H9 (cell line): ENCODE measurements around the gene LARP4. TPM values are rescaled to one million over a fixed set of nuclear protein-coding genes. Genes with fewer than 3 reads are reported as not detected.

Experiments
- DNase-seq: peaks from one replicate; pipeline ENCODE4 v3.0.0-alpha.2; 2017
- H2AFZ ChIP-seq: one replicate; pipeline ENCODE4 v1.6.1; 2013; ENCODE audit warnings: mild to moderate bottlenecking, low read length, control low read depth, moderate library complexity
- H2AK5ac ChIP-seq: 2 replicates; pipeline ENCODE4 v1.6.1; 2013; ENCODE audit warnings: low read length, control low read depth, mixed read lengths; ENCODE audit not compliant: insufficient read length
- H2BK120ac ChIP-seq: one replicate; pipeline ENCODE4 v1.6.1; 2013; ENCODE audit warnings: low read depth, mild to moderate bottlenecking, low read length, control low read depth, inconsistent platforms; ENCODE audit not compliant: poor library complexity, severe bottlenecking
- H2BK12ac ChIP-seq: 2 replicates; pipeline ENCODE4 v1.6.1; 2013; ENCODE audit warnings: low read length, control low read depth, mixed read lengths, low read depth; ENCODE audit not compliant: insufficient read length
- H2BK15ac ChIP-seq: 2 replicates; pipeline ENCODE4 v1.6.1; 2013; ENCODE audit warnings: low read depth, low read length, control low read depth
- H2BK20ac ChIP-seq: one replicate; pipeline ENCODE4 v1.6.1; 2013; ENCODE audit warnings: low read depth, mild to moderate bottlenecking, low read length, control low read depth, inconsistent platforms; ENCODE audit not compliant: poor library complexity, severe bottlenecking
- H2BK5ac ChIP-seq: 2 replicates; pipeline ENCODE4 v1.6.1; 2013; ENCODE audit warnings: low read length, control low read depth, mixed read lengths; ENCODE audit not compliant: insufficient read length
- H3K14ac ChIP-seq: 2 replicates; pipeline ENCODE4 v1.6.1; 2013; ENCODE audit warnings: low read length, control low read depth; ENCODE audit not compliant: insufficient read depth
- H3K18ac ChIP-seq: 2 replicates; pipeline ENCODE4 v1.6.1; 2013; ENCODE audit warnings: low read depth, mild to moderate bottlenecking, mixed read lengths, low read length, control low read depth; ENCODE audit not compliant: insufficient read length
- H3K23ac ChIP-seq: 2 replicates; pipeline ENCODE4 v1.6.1; 2013; ENCODE audit warnings: low read length, control low read depth, mixed read lengths, low read depth; ENCODE audit not compliant: insufficient read length
- H3K23me2 ChIP-seq: 2 replicates; pipeline ENCODE4 v1.6.1; 2013; ENCODE audit warnings: low read depth, mild to moderate bottlenecking, mixed read lengths, low read length, control low read depth; ENCODE audit not compliant: insufficient read length, poor library complexity, severe bottlenecking
- H3K27ac ChIP-seq: 2 replicates; pipeline ENCODE4 v1.5.1; 2013; ENCODE audit warnings: low read length, control low read depth, mixed read lengths, low read depth; ENCODE audit not compliant: insufficient read length
- H3K27me3 ChIP-seq: 2 replicates; pipeline ENCODE4 v1.6.1; 2013; ENCODE audit warnings: low read length, control low read depth, inconsistent platforms; ENCODE audit not compliant: insufficient read depth
- H3K4ac ChIP-seq: 2 replicates; pipeline ENCODE4 v1.6.1; 2013; ENCODE audit warnings: low read depth, mild to moderate bottlenecking, control low read depth, inconsistent platforms, low read length, moderate library complexity
- H3K4me1 ChIP-seq: 2 replicates; pipeline ENCODE4 v1.6.1; 2013; ENCODE audit warnings: low read length, control low read depth, inconsistent platforms; ENCODE audit not compliant: insufficient read depth
- H3K4me2 ChIP-seq: 2 replicates; pipeline ENCODE4 v1.6.1; 2013; ENCODE audit warnings: low read length, control low read depth, mixed read lengths; ENCODE audit not compliant: insufficient read length, insufficient read depth
- H3K56ac ChIP-seq: 2 replicates; pipeline ENCODE4 v1.6.1; 2013; ENCODE audit warnings: low read depth, mild to moderate bottlenecking, mixed read lengths, low read length, control low read depth; ENCODE audit not compliant: insufficient read length
- H3K79me1 ChIP-seq: 2 replicates; pipeline ENCODE4 v1.6.1; 2013; ENCODE audit warnings: low read depth, mild to moderate bottlenecking, moderate library complexity, low read length, control low read depth, inconsistent platforms; ENCODE audit not compliant: insufficient read depth, poor library complexity, severe bottlenecking
- H3K79me2 ChIP-seq: 2 replicates; pipeline ENCODE4 v1.6.1; 2013; ENCODE audit warnings: low read length, control low read depth, inconsistent platforms; ENCODE audit not compliant: insufficient read depth
- H3K9ac ChIP-seq: 2 replicates; pipeline ENCODE4 v1.6.1; 2013; ENCODE audit warnings: low read length, control low read depth, mixed read lengths; ENCODE audit not compliant: insufficient read length; ENCODE audit errors: extremely low read depth
- H3K9me3 ChIP-seq: one replicate; pipeline ENCODE4 v1.6.1; 2013; ENCODE audit warnings: low read depth, low read length, inconsistent platforms; ENCODE audit not compliant: control insufficient read depth
- H3T11ph ChIP-seq: one replicate; pipeline ENCODE4 v1.6.1; 2013; ENCODE audit warnings: mild to moderate bottlenecking, low read length, control low read depth, inconsistent platforms
- H4K20me1 ChIP-seq: one replicate; pipeline ENCODE4 v1.6.1; 2013; ENCODE audit not compliant: control insufficient read depth, insufficient read length, insufficient read depth
- H4K5ac ChIP-seq: 2 replicates; pipeline ENCODE4 v1.6.1; 2013; ENCODE audit warnings: low read depth, mild to moderate bottlenecking, mixed read lengths, low read length, control low read depth; ENCODE audit not compliant: insufficient read length
- H4K8ac ChIP-seq: replicated peaks from 2 replicates; pipeline ENCODE4 v1.6.1; 2013; ENCODE audit warnings: low read length, control low read depth, mixed read lengths, low read depth; ENCODE audit not compliant: insufficient read length
- H4K91ac ChIP-seq: 2 replicates; pipeline ENCODE4 v1.6.1; 2013; ENCODE audit warnings: low read depth, mild to moderate bottlenecking, moderate library complexity, mixed read lengths, low read length, control low read depth; ENCODE audit not compliant: insufficient read length
- H3K27ac Mint-ChIP-seq, 3 experiments: 2 replicates in 2 of 3; 3 replicates in 1 of 3; pipeline ENCODE4 v1.8.0; 2020 to 2021; ENCODE audit warnings: mixed read lengths in 3 of 3, mild to moderate bottlenecking in 1 of 3, moderate library complexity in 1 of 3
- H3K27me3 Mint-ChIP-seq: 2 replicates; pipeline ENCODE4 v1.8.0; 2021; ENCODE audit warnings: low read depth, mild to moderate bottlenecking, moderate library complexity, mixed read lengths
- H3K36me3 Mint-ChIP-seq, 3 experiments: 2 replicates in 2 of 3; 3 replicates in 1 of 3; pipeline ENCODE4 v1.8.0; 2020 to 2021; ENCODE audit warnings: low read depth in 3 of 3, mixed read lengths in 3 of 3; ENCODE audit not compliant: insufficient read depth in 1 of 3
- H3K4me1 Mint-ChIP-seq, 2 experiments: 2 replicates each; pipeline ENCODE4 v1.8.0; 2020; ENCODE audit warnings: mixed read lengths in 2 of 2
- H3K4me3 Mint-ChIP-seq, 2 experiments: 2 replicates in 1 of 2; 3 replicates in 1 of 2; pipeline ENCODE4 v1.8.0; 2020 to 2021; ENCODE audit warnings: mild to moderate bottlenecking in 2 of 2, mixed read lengths in 2 of 2, moderate library complexity in 1 of 2
- H3K9me3 Mint-ChIP-seq, 2 experiments: 2 replicates in 1 of 2; 3 replicates in 1 of 2; pipeline ENCODE4 v1.8.0; 2020; ENCODE audit warnings: mild to moderate bottlenecking in 2 of 2, mixed read lengths in 2 of 2, moderate library complexity in 1 of 2
- WGBS: extraction: QIAGEN DNeasy Blood & Tissue Kit; methylation state at CpG from one replicate; pipeline ENCODE4 v1.1.7; 2013; ENCODE audit warnings: missing lambda C conversion rate, low lambda C conversion rate, mixed read lengths; ENCODE audit not compliant: insufficient read length; ENCODE audit errors: extremely low coverage; 5-methylcytosine and 5-hydroxymethylcytosine counted together
- total RNA-seq: library from RNA; stranded (reverse); gene quantifications from 2 replicates; pipeline ENCODE4 v1.2.1, GENCODE V29; 2021
- TF ChIP-seq, protein P1 (sequence below): fragments of 200-600 bp; sonication (generic); conservative IDR thresholded peaks from 3 replicates; pipeline ENCODE4 v1.8.0; 2021; ENCODE audit warnings: antibody characterized with exemption, mild to moderate bottlenecking

Gene LARP4
- total RNA-seq, 1 experiment from 2014 or later = 82.3 TPM

DNA sequence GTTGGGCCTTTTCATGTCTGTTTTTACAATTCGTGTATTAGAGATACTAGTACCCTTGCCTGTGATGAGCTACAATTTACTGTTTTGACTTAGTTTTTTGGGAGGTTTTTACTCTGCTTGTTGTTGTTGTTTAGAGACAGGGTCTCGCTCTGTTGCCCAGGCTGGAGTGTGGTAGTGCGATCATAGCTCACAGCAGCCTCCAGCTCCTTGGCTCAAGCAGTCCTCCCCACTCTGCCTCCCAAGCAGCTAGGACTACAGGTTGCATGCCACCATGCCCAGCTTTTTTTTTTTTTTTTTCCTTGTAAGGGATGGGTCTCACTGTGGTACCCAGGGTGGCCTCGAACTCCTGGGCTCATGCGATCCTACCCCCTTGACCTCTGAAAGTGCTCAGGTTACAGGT lies 52.1 kb downstream of the LARP4 start:
- H3K79me1 ChIP-seq = no peaks in the 10 kb centered on the region
- H3K79me2 ChIP-seq = no peaks in the 10 kb centered on the region
- no peak overlapping the region for H2BK12ac ChIP-seq
- no peak overlapping the region for H3K27ac ChIP-seq
- H2BK20ac ChIP-seq = no peak overlapping the region
- H3K18ac ChIP-seq = no peak overlapping the region
- Mint-ChIP-seq H3K9me3 (no peaks in the 10 kb centered on the region), H3K27ac (peak overlapping the region in 1 of 3 experiments; percentile 0; a peak in 2 of 7 replicates), H3K36me3 (peaks cover 25 to 69% (median 46%) of the 10 kb centered on the region in 3 experiments), H3K4me3 (no peak overlapping the region), H3K4me1 (peaks cover 0 to 3% of the 10 kb centered on the region in 2 experiments; a peak in 1 of 4 replicates), H3K27me3 (no peaks in the 10 kb centered on the region; the same call in 1 of the 2 replicates)
- H4K91ac ChIP-seq = no peak overlapping the region
- H2AK5ac ChIP-seq = no peak overlapping the region
- no peak overlapping the region for H3T11ph ChIP-seq
- no peak overlapping the region for H3K9ac ChIP-seq
- H3K23ac ChIP-seq = no peak overlapping the region
- H2BK120ac ChIP-seq = no peak overlapping the region
- DNase-seq = no peak
- H4K8ac ChIP-seq = no peak overlapping the region
- no peak overlapping the region for H2BK15ac ChIP-seq
- H3K4me2 ChIP-seq = no peak overlapping the region
- H4K20me1 ChIP-seq = no peaks in the 10 kb centered on the region
- no peak overlapping the region for H3K4ac ChIP-seq
- no peak overlapping the region for H3K14ac ChIP-seq
- H3K27me3 ChIP-seq = no peaks in the 10 kb centered on the region
- H3K9me3 ChIP-seq = no peaks in the 10 kb centered on the region
- no peak overlapping the region for H4K5ac ChIP-seq
- no peaks in the 10 kb centered on the region for H3K4me1 ChIP-seq
- no peak overlapping the region for H2AFZ ChIP-seq
- TF ChIP-seq, protein P1, sequence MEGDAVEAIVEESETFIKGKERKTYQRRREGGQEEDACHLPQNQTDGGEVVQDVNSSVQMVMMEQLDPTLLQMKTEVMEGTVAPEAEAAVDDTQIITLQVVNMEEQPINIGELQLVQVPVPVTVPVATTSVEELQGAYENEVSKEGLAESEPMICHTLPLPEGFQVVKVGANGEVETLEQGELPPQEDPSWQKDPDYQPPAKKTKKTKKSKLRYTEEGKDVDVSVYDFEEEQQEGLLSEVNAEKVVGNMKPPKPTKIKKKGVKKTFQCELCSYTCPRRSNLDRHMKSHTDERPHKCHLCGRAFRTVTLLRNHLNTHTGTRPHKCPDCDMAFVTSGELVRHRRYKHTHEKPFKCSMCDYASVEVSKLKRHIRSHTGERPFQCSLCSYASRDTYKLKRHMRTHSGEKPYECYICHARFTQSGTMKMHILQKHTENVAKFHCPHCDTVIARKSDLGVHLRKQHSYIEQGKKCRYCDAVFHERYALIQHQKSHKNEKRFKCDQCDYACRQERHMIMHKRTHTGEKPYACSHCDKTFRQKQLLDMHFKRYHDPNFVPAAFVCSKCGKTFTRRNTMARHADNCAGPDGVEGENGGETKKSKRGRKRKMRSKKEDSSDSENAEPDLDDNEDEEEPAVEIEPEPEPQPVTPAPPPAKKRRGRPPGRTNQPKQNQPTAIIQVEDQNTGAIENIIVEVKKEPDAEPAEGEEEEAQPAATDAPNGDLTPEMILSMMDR = no peak
- no CpG with 5 or more reads among the region's 5 CpGs for WGBS
- no peaks in the 10 kb centered on the region for H3K23me2 ChIP-seq
- H2BK5ac ChIP-seq = no peak overlapping the region
- H3K56ac ChIP-seq = no peak overlapping the region
